Measurements from ENCODE around the gene AP2M1. TPM values are rescaled to one million over a fixed set of nuclear protein-coding genes. Genes with fewer than 3 reads are reported as not detected.
A peak's percentile ranks its signal among the peaks of the same experiment; 100 is the strongest.

Gene AP2M1
- total and polyA plus RNA-seq, 2 donors (not counting 1 experiment from before 2014, with no cell fraction given) = 430 to 746 TPM

DNA sequence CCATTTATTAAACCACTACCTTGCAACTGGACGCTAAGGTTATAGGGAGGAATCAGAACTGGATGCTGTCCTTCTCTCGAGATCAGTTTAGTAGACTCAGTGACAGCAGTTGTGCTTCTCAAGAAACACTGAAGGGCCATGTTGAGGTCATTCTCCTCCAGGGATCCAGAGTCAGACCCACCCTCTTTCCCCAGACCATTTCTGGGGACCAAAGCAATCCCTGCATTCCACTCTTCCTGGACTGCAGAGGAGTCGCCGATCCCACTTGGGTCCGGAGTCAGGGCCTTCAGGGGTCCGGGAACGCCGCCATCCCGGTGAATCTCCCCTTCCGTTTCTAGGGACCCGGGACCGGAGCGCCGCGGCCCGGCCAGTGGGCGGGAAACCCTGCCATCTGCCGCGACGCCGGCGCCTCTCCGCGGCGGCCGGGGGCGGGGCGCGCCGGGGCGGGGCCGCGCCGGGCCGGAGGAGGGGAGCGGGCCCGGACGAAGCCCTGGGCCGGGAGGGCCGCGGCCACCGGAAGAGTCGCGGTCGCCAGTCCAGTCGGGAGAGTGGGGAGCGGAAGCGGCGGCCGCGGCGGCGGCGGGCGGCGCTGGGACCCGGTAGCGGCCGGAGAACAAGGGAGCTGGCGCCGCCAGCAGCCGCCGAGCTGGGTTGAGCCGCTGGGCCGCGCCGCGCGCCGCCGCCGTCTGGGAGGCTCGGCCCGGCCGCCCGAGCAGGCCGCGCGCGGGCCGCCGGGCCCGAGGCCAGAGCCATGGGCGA is 19.6 kb upstream of the AP2M1 start, which contains the start of gene DVL3:
Gene DVL3 (plus strand): TSS at position 493 of the 759 bp plus-strand sequence. CDS start 259 bp downstream, at position 752.
- TF ChIP-seq, protein P1, sequence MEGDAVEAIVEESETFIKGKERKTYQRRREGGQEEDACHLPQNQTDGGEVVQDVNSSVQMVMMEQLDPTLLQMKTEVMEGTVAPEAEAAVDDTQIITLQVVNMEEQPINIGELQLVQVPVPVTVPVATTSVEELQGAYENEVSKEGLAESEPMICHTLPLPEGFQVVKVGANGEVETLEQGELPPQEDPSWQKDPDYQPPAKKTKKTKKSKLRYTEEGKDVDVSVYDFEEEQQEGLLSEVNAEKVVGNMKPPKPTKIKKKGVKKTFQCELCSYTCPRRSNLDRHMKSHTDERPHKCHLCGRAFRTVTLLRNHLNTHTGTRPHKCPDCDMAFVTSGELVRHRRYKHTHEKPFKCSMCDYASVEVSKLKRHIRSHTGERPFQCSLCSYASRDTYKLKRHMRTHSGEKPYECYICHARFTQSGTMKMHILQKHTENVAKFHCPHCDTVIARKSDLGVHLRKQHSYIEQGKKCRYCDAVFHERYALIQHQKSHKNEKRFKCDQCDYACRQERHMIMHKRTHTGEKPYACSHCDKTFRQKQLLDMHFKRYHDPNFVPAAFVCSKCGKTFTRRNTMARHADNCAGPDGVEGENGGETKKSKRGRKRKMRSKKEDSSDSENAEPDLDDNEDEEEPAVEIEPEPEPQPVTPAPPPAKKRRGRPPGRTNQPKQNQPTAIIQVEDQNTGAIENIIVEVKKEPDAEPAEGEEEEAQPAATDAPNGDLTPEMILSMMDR (conservative IDR thresholded peaks at IDR 0.05 in 1 of 2, IDR thresholded peaks at IDR 0.05 in 1 of 2; ENCODE audit: low read depth in 1 of 2, low read length in 2 of 2) = no peak
- no peak for TF ChIP-seq EZH2 (IDR thresholded peaks at IDR 0.05; ENCODE audit: low read length, missing control alignments)
- no peaks in the 10 kb centered on the region for H3K9me3 ChIP-seq (ENCODE audit: control insufficient read depth, insufficient read depth, low read depth, low read length)
- peak within 1 kb of the TSS; percentile 58 to 88 (median 73) for H3K4me3 ChIP-seq (replicated peaks in 1 of 4; ENCODE audit: control extremely low read depth in 1 of 4, insufficient read depth in 1 of 4, low read depth in 3 of 4, low read length in 4 of 4)
- H3K27ac ChIP-seq (ENCODE audit: insufficient read depth, low read length) = peak within 1 kb of the TSS; percentile 77
- no peaks in the 10 kb centered on the region for H4K20me1 ChIP-seq (ENCODE audit: control insufficient read depth, extremely low read depth, insufficient read depth, low read length)
- H3K4me2 ChIP-seq (ENCODE audit: extremely low read depth, insufficient read depth, low read length) = peak within 1 kb of the TSS; percentile 99
- no peaks in the 10 kb centered on the region for H3K27me3 ChIP-seq (ENCODE audit: control insufficient read depth, insufficient read depth, low read length)
- DNase-seq (ENCODE audit: low read depth in 2 of 2) = peak; percentile 55 to 71
- peak within 1 kb of the TSS; percentile 66 for H2AFZ ChIP-seq (ENCODE audit: low read length)
- peak within 1 kb of the TSS; percentile 79 for H3K9ac ChIP-seq (ENCODE audit: insufficient read depth, low read length)
- H3K36me3 ChIP-seq (ENCODE audit: control insufficient read depth, insufficient read depth, low read length) = no peaks in the 10 kb centered on the region
- H3K79me2 ChIP-seq (ENCODE audit: control insufficient read depth, insufficient read depth, low read length) = peaks cover 41% of the 10 kb centered on the region
- H3K4me1 ChIP-seq (ENCODE audit: control insufficient read depth, extremely low read depth, insufficient read depth, low read length) = no peaks in the 10 kb centered on the region

DNA sequence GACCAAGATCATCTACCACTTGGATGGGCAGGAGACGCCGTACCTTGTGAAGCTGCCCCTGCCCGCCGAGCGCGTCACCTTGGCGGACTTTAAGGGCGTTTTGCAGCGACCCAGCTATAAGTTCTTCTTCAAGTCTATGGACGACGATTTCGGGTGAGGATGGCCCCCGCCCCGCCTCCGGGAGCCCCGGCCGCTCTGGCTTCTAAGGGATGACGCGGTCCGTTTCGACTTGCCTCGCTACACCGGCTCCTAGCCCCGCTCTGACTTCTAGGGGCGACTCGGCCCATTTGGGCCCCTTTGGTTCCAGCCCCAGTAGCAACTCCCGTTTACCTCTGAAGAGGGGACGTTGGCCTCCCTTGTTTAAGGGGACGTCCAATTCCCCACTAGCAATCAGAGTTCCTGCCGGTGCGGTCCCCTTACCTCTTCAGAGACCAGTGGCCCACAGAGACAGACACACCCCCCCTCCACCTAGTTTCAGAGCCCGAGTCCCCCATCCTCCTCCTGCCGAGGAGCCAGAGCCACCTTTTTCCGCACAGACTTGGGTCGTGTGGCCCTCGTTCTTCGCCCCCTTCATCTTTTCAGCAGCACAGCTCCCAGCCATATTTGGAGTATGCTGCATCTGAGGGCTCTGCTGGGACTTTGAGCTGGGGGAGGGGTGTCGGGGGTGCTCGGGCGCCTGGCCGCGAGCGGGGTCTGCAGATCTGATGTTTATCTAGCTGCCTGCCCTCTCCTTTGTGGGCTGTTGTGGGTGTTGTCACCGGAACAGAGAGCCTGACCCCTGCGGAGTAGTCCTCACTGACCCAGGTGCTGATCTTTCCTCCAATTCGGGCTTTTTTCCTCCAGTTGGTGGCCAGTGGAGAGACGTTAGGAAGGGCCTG is 18.8 kb upstream of the AP2M1 start:
- Histone ChIP-seq H3K4me3 (replicated peaks in 1 of 4; ENCODE audit: control extremely low read depth in 1 of 4, insufficient read depth in 1 of 4, low read depth in 3 of 4, low read length in 4 of 4) (peak overlapping the region; percentile 58 to 88 (median 73)), H2AFZ (ENCODE audit: low read length) (peak overlapping the region; percentile 66), H3K27ac (ENCODE audit: insufficient read depth, low read length) (peak overlapping the region; percentile 77), H3K36me3 (ENCODE audit: control insufficient read depth, insufficient read depth, low read length) (no peaks in the 10 kb centered on the region), H3K4me1 (ENCODE audit: control insufficient read depth, extremely low read depth, insufficient read depth, low read length) (peaks cover 5% of the 10 kb centered on the region), H3K79me2 (ENCODE audit: control insufficient read depth, insufficient read depth, low read length) (peaks cover 49% of the 10 kb centered on the region), H3K27me3 (ENCODE audit: control insufficient read depth, insufficient read depth, low read length) (no peaks in the 10 kb centered on the region), H3K9me3 (ENCODE audit: control insufficient read depth, insufficient read depth, low read depth, low read length) (no peaks in the 10 kb centered on the region), H3K9ac (ENCODE audit: insufficient read depth, low read length) (peak overlapping the region; percentile 79), H4K20me1 (ENCODE audit: control insufficient read depth, extremely low read depth, insufficient read depth, low read length) (no peaks in the 10 kb centered on the region), H3K4me2 (ENCODE audit: extremely low read depth, insufficient read depth, low read length) (peak overlapping the region; percentile 99)
- peak; percentile 26 to 42 for DNase-seq (ENCODE audit: low read depth in 2 of 2)
- no peak for TF ChIP-seq EZH2 (IDR thresholded peaks at IDR 0.05; ENCODE audit: low read length, missing control alignments)

DNA sequence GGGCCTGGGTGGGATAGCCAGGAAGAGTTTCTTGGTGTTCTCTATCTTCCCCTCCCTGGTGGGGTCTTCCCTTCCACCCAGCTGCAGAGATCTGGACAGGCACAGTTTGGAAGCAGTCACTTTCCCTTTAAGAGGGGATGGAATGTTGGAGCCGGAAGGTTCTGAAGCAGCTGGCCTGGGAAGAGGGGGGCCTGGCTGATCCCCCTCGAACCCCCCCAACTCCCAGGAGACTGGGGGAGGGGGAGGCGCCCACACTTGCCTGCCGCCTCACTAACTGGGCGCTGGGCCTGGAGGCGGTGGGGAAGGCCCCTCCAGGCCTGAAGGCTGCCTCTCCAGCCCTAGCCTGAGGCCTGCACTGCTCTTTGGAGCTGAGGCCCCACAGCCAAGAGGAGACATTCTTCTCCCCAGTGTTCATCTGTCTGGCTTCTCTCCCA is 18.1 kb upstream of the AP2M1 start:
- H3K4me1 ChIP-seq (ENCODE audit: control insufficient read depth, extremely low read depth, insufficient read depth, low read length) = peaks cover 7% of the 10 kb centered on the region
- peak; percentile 61 to 71 for DNase-seq (ENCODE audit: low read depth in 2 of 2)
- H3K27me3 ChIP-seq (ENCODE audit: control insufficient read depth, insufficient read depth, low read length) = no peaks in the 10 kb centered on the region
- H4K20me1 ChIP-seq (ENCODE audit: control insufficient read depth, extremely low read depth, insufficient read depth, low read length) = no peaks in the 10 kb centered on the region
- H3K79me2 ChIP-seq (ENCODE audit: control insufficient read depth, insufficient read depth, low read length) = peaks cover 54% of the 10 kb centered on the region
- no peaks in the 10 kb centered on the region for H3K9me3 ChIP-seq (ENCODE audit: control insufficient read depth, insufficient read depth, low read depth, low read length)
- peak overlapping the region; percentile 36 for H3K27ac ChIP-seq (ENCODE audit: insufficient read depth, low read length)
- H3K36me3 ChIP-seq (ENCODE audit: control insufficient read depth, insufficient read depth, low read length) = no peaks in the 10 kb centered on the region
- H3K4me3 ChIP-seq (replicated peaks in 1 of 4; ENCODE audit: control extremely low read depth in 1 of 4, insufficient read depth in 1 of 4, low read depth in 3 of 4, low read length in 4 of 4) = peak overlapping the region; percentile 58 to 88 (median 73)
- H2AFZ ChIP-seq (ENCODE audit: low read length) = no peak overlapping the region
- TF ChIP-seq, protein P1 (conservative IDR thresholded peaks at IDR 0.05 in 1 of 2, IDR thresholded peaks at IDR 0.05 in 1 of 2; ENCODE audit: low read depth in 1 of 2, low read length in 2 of 2) = no peak
- TF ChIP-seq EZH2 (IDR thresholded peaks at IDR 0.05; ENCODE audit: low read length, missing control alignments) = no peak
- peak overlapping the region; percentile 63 for H3K9ac ChIP-seq (ENCODE audit: insufficient read depth, low read length)
- peak overlapping the region; percentile 99 for H3K4me2 ChIP-seq (ENCODE audit: extremely low read depth, insufficient read depth, low read length)
